ENCODE results near the gene MBLAC1. TPM values are rescaled to one million over a fixed set of nuclear protein-coding genes. Genes with fewer than 3 reads are reported as not detected.
A peak's percentile ranks its signal among the peaks of the same experiment; 100 is the strongest.

Gene MBLAC1
- total and polyA plus RNA-seq, 2 donors (not counting 1 experiment from before 2014, with no cell fraction given), result 1.6 to 4.5 TPM

DNA sequence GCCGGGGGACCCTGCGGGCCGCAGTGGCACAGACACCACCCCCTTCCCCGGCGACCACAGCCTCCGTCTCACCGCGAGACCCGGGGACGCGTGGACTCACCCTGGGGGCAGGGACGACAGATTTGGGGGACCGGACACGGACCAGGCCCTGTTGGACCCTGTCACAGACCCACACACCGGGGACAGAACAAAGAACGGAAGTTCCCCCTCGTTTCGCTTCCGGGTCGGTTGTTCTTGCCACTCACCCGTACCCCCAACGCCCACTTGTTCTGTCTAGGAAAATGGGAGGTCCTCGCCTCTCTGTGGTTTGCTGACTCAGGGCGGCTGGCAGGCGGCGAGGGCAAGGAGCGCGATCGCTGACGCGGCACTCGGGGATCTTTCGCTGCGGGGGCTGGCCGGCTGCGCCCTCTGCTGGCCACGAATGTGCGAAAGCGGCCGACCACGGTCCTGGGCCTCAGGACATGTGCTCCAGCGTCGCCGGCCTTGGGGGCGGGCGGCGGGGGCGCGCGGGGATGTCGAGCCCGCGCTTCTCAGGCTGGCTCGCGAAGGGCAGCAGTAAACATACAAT, 45.1 kb upstream of the MBLAC1 start, which contains the start of gene ZNF3:
Gene ZNF3 (minus strand): TSS at position 189 of the 568 bp plus-strand sequence. CDS start 4,366 bp downstream, outside the sequence.
- peaks cover 3 to 17% of the 10 kb centered on the region in 2 experiments for H3K36me3 ChIP-seq (replicated peaks in 1 of 2; ENCODE audit: control extremely low read depth in 1 of 2, control insufficient read depth in 1 of 2, extremely low read depth in 1 of 2, insufficient read depth in 2 of 2, low read length in 1 of 2)
- peaks cover 27% of the 10 kb centered on the region for H4K20me1 ChIP-seq (ENCODE audit: control insufficient read depth, insufficient read depth, low read length, poor library complexity, severe bottlenecking)
- H2AFZ ChIP-seq (ENCODE audit: insufficient read depth, low read depth, low read length, poor library complexity, severe bottlenecking), result peak within 1 kb of the TSS; percentile 67
- peak within 1 kb of the TSS; percentile 91 for H3K27ac Mint-ChIP-seq
- H3K4me3 Mint-ChIP-seq, result peak within 1 kb of the TSS; percentile 86
- peak within 1 kb of the TSS; percentile 81 to 91 for H3K27ac ChIP-seq (ENCODE audit: low read length in 2 of 2)
- POLR2A ChIA-PET, result interaction anchor here (0.9 to 2.1 kb wide), 13 partner anchors 19 to 347 kb away, joined by 3 to 19 read pairs (median 6); partner anchors contain the start of genes AP4M1, LAMTOR4, MBLAC1 and MCM7
- ATAC-seq (ENCODE audit: low read depth) (peak; percentile 77), DNase-seq (peak; percentile 99)
- H3K4me1 ChIP-seq (ENCODE audit: control insufficient read depth in 2 of 2, insufficient read depth in 2 of 2, low read length in 2 of 2), result peaks cover 16 to 24% of the 10 kb centered on the region in 2 donors
- WGBS (ENCODE audit: insufficient coverage), result under 1% methylated on average over 46 of the region's 55 CpGs
- CTCF ChIA-PET, result interaction anchor here (0.6 to 2.0 kb wide), 7 partner anchors 18 to 130 kb away, joined by 3 to 19 read pairs (median 6); partner anchors contain the start of genes AP4M1, MBLAC1 and MCM7
- H3K4me1 Mint-ChIP-seq, result peaks cover 32% of the 10 kb centered on the region
- H3K4me3 ChIP-seq (ENCODE audit: control extremely low read depth in 1 of 5, extremely low read depth in 1 of 5, insufficient read depth in 1 of 5, low read depth in 2 of 5, low read length in 4 of 5), result peak within 1 kb of the TSS; percentile 70 to 84 (median 79)
- no peaks in the 10 kb centered on the region for H3K27me3 ChIP-seq (replicated peaks in 1 of 4; ENCODE audit: control extremely low read depth in 1 of 4, control insufficient read depth in 3 of 4, insufficient read depth in 4 of 4, low read length in 3 of 4)
- no peaks in the 10 kb centered on the region for H3K9me3 ChIP-seq (ENCODE audit: control extremely low read depth in 1 of 3, control insufficient read depth in 2 of 3, insufficient read depth in 1 of 3, low read length in 2 of 3)
- peak within 1 kb of the TSS; percentile 72 for H3K4me2 ChIP-seq (replicated peaks; ENCODE audit: low read depth, low read length, poor library complexity, severe bottlenecking)
- intact Hi-C loops (cut with micrococcal nuclease), result loop anchor here (1.0 to 10.0 kb wide), 14 partner anchors 8 to 593 kb away; partner anchors contain the start of genes AP4M1, CNPY4, FBXO24 and GNB2
- H3K27me3 Mint-ChIP-seq, result no peaks in the 10 kb centered on the region
- H3K9ac ChIP-seq (ENCODE audit: low read length), result peak within 1 kb of the TSS; percentile 73
- H3K79me2 ChIP-seq (ENCODE audit: control insufficient read depth, insufficient read depth, low read length), result peaks cover 29% of the 10 kb centered on the region
- TF ChIP-seq EZH2 (IDR thresholded peaks at IDR 0.05; ENCODE audit: borderline replicate concordance, insufficient read depth, low read depth, low read length, poor library complexity, severe bottlenecking), result no peak
- TF ChIP-seq, protein P1, sequence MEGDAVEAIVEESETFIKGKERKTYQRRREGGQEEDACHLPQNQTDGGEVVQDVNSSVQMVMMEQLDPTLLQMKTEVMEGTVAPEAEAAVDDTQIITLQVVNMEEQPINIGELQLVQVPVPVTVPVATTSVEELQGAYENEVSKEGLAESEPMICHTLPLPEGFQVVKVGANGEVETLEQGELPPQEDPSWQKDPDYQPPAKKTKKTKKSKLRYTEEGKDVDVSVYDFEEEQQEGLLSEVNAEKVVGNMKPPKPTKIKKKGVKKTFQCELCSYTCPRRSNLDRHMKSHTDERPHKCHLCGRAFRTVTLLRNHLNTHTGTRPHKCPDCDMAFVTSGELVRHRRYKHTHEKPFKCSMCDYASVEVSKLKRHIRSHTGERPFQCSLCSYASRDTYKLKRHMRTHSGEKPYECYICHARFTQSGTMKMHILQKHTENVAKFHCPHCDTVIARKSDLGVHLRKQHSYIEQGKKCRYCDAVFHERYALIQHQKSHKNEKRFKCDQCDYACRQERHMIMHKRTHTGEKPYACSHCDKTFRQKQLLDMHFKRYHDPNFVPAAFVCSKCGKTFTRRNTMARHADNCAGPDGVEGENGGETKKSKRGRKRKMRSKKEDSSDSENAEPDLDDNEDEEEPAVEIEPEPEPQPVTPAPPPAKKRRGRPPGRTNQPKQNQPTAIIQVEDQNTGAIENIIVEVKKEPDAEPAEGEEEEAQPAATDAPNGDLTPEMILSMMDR (IDR thresholded peaks at IDR 0.05), result peak; percentile 96
- no peaks in the 10 kb centered on the region for H3K9me3 Mint-ChIP-seq (ENCODE audit: insufficient read depth)

Measured in B cell (primary cell).